ENCODE data around the gene RNASEH2B.

- no peak for TF ChIP-seq ZZZ3 (CRISPR knock-in tag; IDR thresholded peaks at IDR 0.05; ENCODE audit: borderline replicate concordance)
- TF ChIP-seq POLR2AphosphoS5 (IDR thresholded peaks at IDR 0.05; ENCODE audit: low read depth, low read length): no peak
- TF ChIP-seq SRY (CRISPR knock-in tag; IDR thresholded peaks at IDR 0.05): no peak
- no peak for TF ChIP-seq CTCF (CRISPR knock-in tag; IDR thresholded peaks at IDR 0.05)
- no peak for TF ChIP-seq PCBP1 (IDR thresholded peaks at IDR 0.05; ENCODE audit: borderline replicate concordance, low read depth, low read length)
- no peak for TF ChIP-seq MAFK (conservative IDR thresholded peaks at IDR 0.05 in 1 of 2, IDR thresholded peaks at IDR 0.05 in 1 of 2; ENCODE audit: low read length in 2 of 2)
- TF ChIP-seq NR2C2 (CRISPR knock-in tag; IDR thresholded peaks at IDR 0.05; ENCODE audit: borderline replicate concordance): no peak
These were observed 4.6 kb downstream of the RNASEH2B start for GRCh38 chr13:50914176-50914700.
